Mesothelial cell of epicardium (in vitro differentiated cells): ENCODE results near the gene RPUSD2. TPM values are rescaled to one million over a fixed set of nuclear protein-coding genes. Genes with fewer than 3 reads are reported as not detected.
"Not testable (repeated sequence)": the region's sequence is repeated elsewhere in the genome, so short reads cannot be mapped to it uniquely, and the experiment has no call there.

ENCODE experiments used
- DNase-seq, 2 experiments: peaks; one replicate each; pipeline ENCODE4 v3.0.0; 2021; ENCODE audit warnings: low spot score in 2 of 2; ENCODE audit not compliant: unreplicated experiment in 2 of 2
- H3K27ac Mint-ChIP-seq: 2 replicates; pipeline ENCODE4 v1.8.0; 2021; ENCODE audit warnings: mixed read lengths
- H3K27me3 Mint-ChIP-seq: 2 replicates; pipeline ENCODE4 v1.8.0; 2021; ENCODE audit warnings: low read depth, mixed read lengths
- H3K36me3 Mint-ChIP-seq: 2 replicates; pipeline ENCODE4 v1.8.0; 2021; ENCODE audit warnings: mixed read lengths
- H3K4me1 Mint-ChIP-seq: 2 replicates; pipeline ENCODE4 v1.8.0; 2021; ENCODE audit warnings: mixed read lengths
- H3K4me3 Mint-ChIP-seq: 2 replicates; pipeline ENCODE4 v1.8.0; 2021; ENCODE audit warnings: mild to moderate bottlenecking, moderate library complexity, mixed read lengths
- H3K9me3 Mint-ChIP-seq: 2 replicates; pipeline ENCODE4 v1.8.0; 2021; ENCODE audit warnings: mixed read lengths
- total RNA-seq: library from RNA; stranded (reverse); gene quantifications from 3 replicates; pipeline ENCODE4 v1.2.1, GENCODE V29; 2021
- TF ChIP-seq, protein P1 (sequence below): fragments of 200-600 bp; sonication (generic); IDR thresholded peaks from one replicate; pipeline ENCODE4 v1.5.0; 2021; ENCODE audit warnings: antibody characterized with exemption; ENCODE audit not compliant: unreplicated experiment

RPUSD2 gene
- total RNA-seq, 1 donor from 2014 or later, result 13.0 TPM

DNA sequence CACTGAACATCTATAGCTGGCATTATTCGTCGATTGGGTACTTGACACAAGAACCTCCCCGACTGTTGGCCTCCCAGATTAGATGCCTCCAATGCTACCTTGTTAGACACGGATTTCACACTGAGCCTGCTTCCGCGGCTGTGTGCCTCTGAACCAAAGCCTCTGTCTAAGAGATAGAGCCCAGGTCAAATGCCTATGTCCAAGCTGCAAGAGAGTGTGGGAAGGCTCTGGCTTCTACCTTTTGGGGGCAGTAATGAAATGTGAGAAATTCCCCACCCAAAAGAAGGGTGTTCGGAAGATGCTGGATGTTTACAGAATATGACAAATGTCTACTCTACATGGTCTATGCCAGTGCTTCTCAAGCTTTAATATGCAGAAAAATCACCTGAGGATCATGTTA is 2.0 kb upstream of the RPUSD2 start:
- Mint-ChIP-seq H3K4me3 (no peak overlapping the region), H3K27me3 (no peaks in the 10 kb centered on the region), H3K4me1 (peaks cover 34% of the 10 kb centered on the region), H3K9me3 (no peaks in the 10 kb centered on the region), H3K27ac (no peak overlapping the region), H3K36me3 (no peaks in the 10 kb centered on the region)
- TF ChIP-seq, protein P1, sequence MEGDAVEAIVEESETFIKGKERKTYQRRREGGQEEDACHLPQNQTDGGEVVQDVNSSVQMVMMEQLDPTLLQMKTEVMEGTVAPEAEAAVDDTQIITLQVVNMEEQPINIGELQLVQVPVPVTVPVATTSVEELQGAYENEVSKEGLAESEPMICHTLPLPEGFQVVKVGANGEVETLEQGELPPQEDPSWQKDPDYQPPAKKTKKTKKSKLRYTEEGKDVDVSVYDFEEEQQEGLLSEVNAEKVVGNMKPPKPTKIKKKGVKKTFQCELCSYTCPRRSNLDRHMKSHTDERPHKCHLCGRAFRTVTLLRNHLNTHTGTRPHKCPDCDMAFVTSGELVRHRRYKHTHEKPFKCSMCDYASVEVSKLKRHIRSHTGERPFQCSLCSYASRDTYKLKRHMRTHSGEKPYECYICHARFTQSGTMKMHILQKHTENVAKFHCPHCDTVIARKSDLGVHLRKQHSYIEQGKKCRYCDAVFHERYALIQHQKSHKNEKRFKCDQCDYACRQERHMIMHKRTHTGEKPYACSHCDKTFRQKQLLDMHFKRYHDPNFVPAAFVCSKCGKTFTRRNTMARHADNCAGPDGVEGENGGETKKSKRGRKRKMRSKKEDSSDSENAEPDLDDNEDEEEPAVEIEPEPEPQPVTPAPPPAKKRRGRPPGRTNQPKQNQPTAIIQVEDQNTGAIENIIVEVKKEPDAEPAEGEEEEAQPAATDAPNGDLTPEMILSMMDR, result no peak
- no peak for DNase-seq

DNA sequence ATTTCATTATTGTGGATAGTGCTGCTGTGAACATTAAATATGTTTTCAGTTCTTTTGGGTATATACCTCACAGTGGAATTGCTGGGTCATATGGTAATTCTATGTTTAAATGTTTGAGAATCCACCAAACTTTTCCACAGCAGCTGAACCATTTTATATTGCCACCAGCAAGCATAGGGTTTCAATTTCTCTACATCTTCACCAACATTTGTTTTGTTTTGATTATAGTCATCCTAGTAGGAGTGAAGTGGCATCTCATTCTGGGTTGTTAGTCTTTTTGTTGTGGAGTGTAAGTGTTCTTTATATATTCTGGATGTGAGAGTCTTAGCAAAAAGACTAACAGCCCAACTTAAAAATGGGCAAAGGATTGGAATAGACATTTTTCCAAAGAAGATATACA is 6.0 kb downstream of the RPUSD2 start:
- H3K4me3 Mint-ChIP-seq, result no peak overlapping the region
- no peaks in the 10 kb centered on the region for H3K27me3 Mint-ChIP-seq
- TF ChIP-seq, protein P1, result no peak
- peaks cover 3% of the 10 kb centered on the region for H3K9me3 Mint-ChIP-seq
- H3K4me1 Mint-ChIP-seq, result peaks cover 9% of the 10 kb centered on the region
- DNase-seq, result no peak
- H3K36me3 Mint-ChIP-seq, result peaks cover 33% of the 10 kb centered on the region
- H3K27ac Mint-ChIP-seq, result no peak overlapping the region

DNA sequence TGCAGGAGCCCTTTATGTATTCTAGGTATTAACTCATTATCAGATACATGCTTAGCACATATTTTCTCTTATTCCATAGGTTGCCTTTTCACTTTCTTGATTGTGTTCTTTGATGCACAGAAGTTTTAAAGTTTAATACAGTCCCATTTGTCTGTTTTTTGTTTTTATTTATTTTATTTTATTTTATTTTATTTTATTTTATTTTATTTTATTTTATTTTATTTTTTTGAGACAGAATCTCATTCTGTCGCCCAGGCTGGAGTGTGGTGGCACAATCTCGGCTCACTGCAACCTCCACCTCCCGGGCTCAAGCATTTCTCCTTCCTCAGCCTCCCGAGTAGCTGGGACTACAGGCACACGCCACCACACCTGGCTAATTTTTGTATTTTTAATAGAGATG is 7.8 kb downstream of the RPUSD2 start:
- H3K27me3 Mint-ChIP-seq, H3K27ac Mint-ChIP-seq, H3K9me3 Mint-ChIP-seq, H3K4me3 Mint-ChIP-seq, H3K4me1 Mint-ChIP-seq, DNase-seq: not testable (repeated sequence)
- peaks cover 33% of the 10 kb centered on the region for H3K36me3 Mint-ChIP-seq

DNA sequence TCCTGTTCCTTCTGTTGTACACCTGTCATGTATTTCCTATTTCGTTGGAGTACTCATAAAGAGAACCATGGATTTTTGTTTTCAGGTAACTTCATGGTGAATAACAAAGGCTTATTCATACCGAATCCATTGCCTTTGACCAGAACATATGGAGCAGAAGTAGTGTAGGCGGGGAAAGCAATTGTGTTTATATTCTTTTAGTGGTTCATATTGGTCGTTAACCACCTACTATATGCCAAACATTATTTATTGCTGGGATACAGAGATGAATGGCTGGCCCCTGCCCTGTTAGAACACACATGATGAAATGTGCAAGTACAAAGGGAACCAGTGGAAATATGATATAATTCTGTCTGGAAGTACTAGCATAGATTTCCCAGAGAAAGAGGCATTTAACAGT is 9.8 kb downstream of the RPUSD2 start:
- H3K4me1 Mint-ChIP-seq, result no peaks in the 10 kb centered on the region
- peaks cover 3% of the 10 kb centered on the region for H3K9me3 Mint-ChIP-seq

DNA sequence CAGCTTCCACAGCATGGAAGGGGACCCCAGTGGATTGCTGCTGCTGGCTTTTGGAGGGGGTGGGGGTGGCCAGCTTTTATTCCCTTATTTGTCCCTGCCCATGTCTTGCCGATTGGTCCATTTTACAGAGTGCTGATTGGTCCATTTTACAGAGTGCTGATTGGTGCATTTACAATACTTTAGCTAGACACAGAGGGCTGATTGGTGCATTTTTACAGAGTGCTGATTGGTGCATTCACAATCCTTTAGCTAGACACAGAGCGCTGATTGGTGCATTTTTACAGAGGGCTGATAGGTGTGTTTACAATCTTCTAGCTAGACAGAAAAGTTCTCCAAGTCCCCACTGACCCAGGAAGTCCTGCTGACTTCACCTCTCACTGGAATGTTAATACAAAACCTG is 12.7 kb downstream of the RPUSD2 start:
- not testable (repeated sequence) for DNase-seq, H3K9me3 Mint-ChIP-seq, H3K27me3 Mint-ChIP-seq, H3K27ac Mint-ChIP-seq, H3K4me3 Mint-ChIP-seq, H3K36me3 Mint-ChIP-seq, H3K4me1 Mint-ChIP-seq

More for the DNA sequence above, 9.8 kb downstream of the RPUSD2 start:
- Mint-ChIP-seq H3K27ac (no peak overlapping the region), H3K4me3 (no peak overlapping the region), H3K36me3 (peaks cover 22% of the 10 kb centered on the region), H3K27me3 (no peaks in the 10 kb centered on the region)
- TF ChIP-seq, protein P1, result no peak
- no peak for DNase-seq

DNA sequence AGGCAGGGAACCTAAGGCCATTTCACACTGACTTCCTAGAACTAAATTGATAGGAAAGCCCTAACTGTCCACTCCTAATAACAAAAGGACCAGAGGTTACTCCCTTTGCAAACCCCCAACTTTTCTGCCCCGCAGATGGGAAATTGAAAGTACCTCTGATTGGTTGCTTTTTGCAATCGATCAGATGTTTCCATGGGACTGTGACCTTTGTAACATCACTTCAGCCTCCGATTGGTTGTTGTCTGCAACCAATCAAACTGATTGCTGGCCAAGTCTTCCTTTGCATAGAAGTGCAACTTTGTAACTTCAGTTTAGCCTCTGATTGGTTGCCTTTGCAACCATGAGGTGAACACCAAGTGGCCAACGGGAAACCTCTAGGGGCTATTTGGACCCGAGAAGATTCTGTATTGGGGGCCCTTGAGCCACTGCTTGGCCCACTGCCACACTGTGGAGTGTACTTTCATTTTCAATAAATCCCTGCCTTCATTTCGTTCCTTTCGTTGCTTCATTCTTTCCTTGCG is 13.7 kb downstream of the RPUSD2 start:
- H3K27me3 Mint-ChIP-seq, result peaks cover 2% of the 10 kb centered on the region
- TF ChIP-seq, protein P1, result no peak
- peaks cover 2% of the 10 kb centered on the region for H3K36me3 Mint-ChIP-seq
- H3K4me3 Mint-ChIP-seq, result no peak overlapping the region
- peaks cover 2% of the 10 kb centered on the region for H3K9me3 Mint-ChIP-seq
- no peak for DNase-seq
- H3K27ac Mint-ChIP-seq, result no peak overlapping the region
- no peaks in the 10 kb centered on the region for H3K4me1 Mint-ChIP-seq

DNA sequence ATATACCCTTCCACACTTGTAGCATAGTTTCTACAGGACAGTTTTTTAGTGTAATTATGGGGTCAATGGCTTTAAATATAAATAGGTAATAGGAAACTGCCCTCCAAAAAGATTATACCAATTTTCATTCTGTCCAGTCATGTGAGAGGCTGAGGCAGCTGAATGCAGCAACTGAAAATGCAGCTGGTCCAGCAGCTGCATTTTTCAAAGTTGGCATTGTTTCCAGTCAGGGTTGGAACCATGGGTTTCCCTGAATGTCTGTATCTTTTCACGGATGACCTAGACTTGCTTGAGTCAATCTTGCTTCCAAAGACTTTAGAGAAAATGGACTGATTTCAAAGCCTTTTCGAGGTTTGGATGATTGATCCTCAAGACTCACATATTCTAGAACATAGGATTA is 15.1 kb downstream of the RPUSD2 start:
- Mint-ChIP-seq H3K9me3 (no peaks in the 10 kb centered on the region), H3K4me3 (no peak overlapping the region), H3K4me1 (no peaks in the 10 kb centered on the region), H3K27ac (no peak overlapping the region), H3K27me3 (peaks cover 6% of the 10 kb centered on the region), H3K36me3 (no peaks in the 10 kb centered on the region)
- no peak for DNase-seq
- TF ChIP-seq, protein P1, result no peak
